ENCODE data around the gene COL5A1. TPM values are rescaled to one million over a fixed set of nuclear protein-coding genes. Genes with fewer than 3 reads are reported as not detected.

The COL5A1 gene
- total RNA-seq, 1 experiment from 2014 or later = 10.6 TPM

GRCh38 chr9:134870746-134871662 lies 229.4 kb downstream of the COL5A1 start:
- H3K9me3 ChIP-seq (ENCODE audit: low read length) = no peaks in the 10 kb centered on the region
- no peak overlapping the region for H3K9ac ChIP-seq (ENCODE audit: low read length)
- DNase-seq (no peak), ATAC-seq (no peak)
- no peaks in the 10 kb centered on the region for H3K79me2 ChIP-seq (ENCODE audit: low read length)
- TF ChIP-seq EZH2 (IDR thresholded peaks at IDR 0.05; ENCODE audit: low read length, unreplicated experiment) = no peak
- no peak for TF ChIP-seq CTCF (conservative IDR thresholded peaks at IDR 0.05; ENCODE audit: low read depth, low read length)
- no peak for TF ChIP-seq EZH2phosphoT487 (IDR thresholded peaks at IDR 0.05; ENCODE audit: borderline replicate concordance, low read length)
- no peaks in the 10 kb centered on the region for H4K20me1 ChIP-seq (ENCODE audit: low read length)
- H3K4me1 ChIP-seq (ENCODE audit: insufficient read depth, low read length) = no peaks in the 10 kb centered on the region
- no peak overlapping the region for H3K27ac ChIP-seq (ENCODE audit: low read length)
- no peaks in the 10 kb centered on the region for H3K36me3 ChIP-seq (ENCODE audit: low read depth, low read length)
- no peaks in the 10 kb centered on the region for H3K9me2 ChIP-seq (replicated peaks; ENCODE audit: low read length)
- H3K27me3 ChIP-seq (ENCODE audit: low read length) = peaks cover 4% of the 10 kb centered on the region; the same call in 1 of the 2 replicates
- no peak overlapping the region for H3K4me2 ChIP-seq (ENCODE audit: low read length)
- CTCF ChIA-PET = no interaction called here
- intact Hi-C loops (cut with micrococcal nuclease) = no loop called here
- POLR2A ChIA-PET (ENCODE audit: unreplicated experiment) = no interaction called here
- no peaks in the 10 kb centered on the region for H3F3A ChIP-seq (ENCODE audit: low read length, unreplicated experiment)
- BruUV-seq (replicated peaks) = no TSS peak
- H3K4me3 ChIP-seq (ENCODE audit: low read length) = no peak overlapping the region
- no peak overlapping the region for H2AFZ ChIP-seq (ENCODE audit: low read length)

GRCh38 chr9:134871697-134872340 lies 230.2 kb downstream of the COL5A1 start:
- Histone ChIP-seq H3K27me3 (ENCODE audit: low read length) (peaks cover 4% of the 10 kb centered on the region; the same call in 1 of the 2 replicates), H3K4me3 (ENCODE audit: low read length) (no peak overlapping the region), H4K20me1 (ENCODE audit: low read length) (no peaks in the 10 kb centered on the region), H3K9ac (ENCODE audit: low read length) (no peak overlapping the region), H3K4me1 (ENCODE audit: insufficient read depth, low read length) (no peaks in the 10 kb centered on the region), H3K9me3 (ENCODE audit: low read length) (no peaks in the 10 kb centered on the region), H2AFZ (ENCODE audit: low read length) (no peak overlapping the region), H3K4me2 (ENCODE audit: low read length) (no peak overlapping the region), H3K36me3 (ENCODE audit: low read depth, low read length) (no peaks in the 10 kb centered on the region), H3K27ac (ENCODE audit: low read length) (no peak overlapping the region), H3K9me2 (replicated peaks; ENCODE audit: low read length) (no peaks in the 10 kb centered on the region), H3F3A (ENCODE audit: low read length, unreplicated experiment) (no peaks in the 10 kb centered on the region), H3K79me2 (ENCODE audit: low read length) (no peaks in the 10 kb centered on the region)
- ChIA-PET POLR2A (ENCODE audit: unreplicated experiment) (no interaction called here), CTCF (no interaction called here)
- TF ChIP-seq EZH2 (IDR thresholded peaks at IDR 0.05; ENCODE audit: low read length, unreplicated experiment) (no peak), EZH2phosphoT487 (IDR thresholded peaks at IDR 0.05; ENCODE audit: borderline replicate concordance, low read length) (no peak), CTCF (conservative IDR thresholded peaks at IDR 0.05; ENCODE audit: low read depth, low read length) (no peak)
- no TSS peak for BruUV-seq (replicated peaks)
- DNase-seq (no peak), ATAC-seq (no peak)
- intact Hi-C loops (cut with micrococcal nuclease) = no loop called here
